Measurements from ENCODE around the gene TMPRSS3.

TMPRSS3 gene

DNA sequence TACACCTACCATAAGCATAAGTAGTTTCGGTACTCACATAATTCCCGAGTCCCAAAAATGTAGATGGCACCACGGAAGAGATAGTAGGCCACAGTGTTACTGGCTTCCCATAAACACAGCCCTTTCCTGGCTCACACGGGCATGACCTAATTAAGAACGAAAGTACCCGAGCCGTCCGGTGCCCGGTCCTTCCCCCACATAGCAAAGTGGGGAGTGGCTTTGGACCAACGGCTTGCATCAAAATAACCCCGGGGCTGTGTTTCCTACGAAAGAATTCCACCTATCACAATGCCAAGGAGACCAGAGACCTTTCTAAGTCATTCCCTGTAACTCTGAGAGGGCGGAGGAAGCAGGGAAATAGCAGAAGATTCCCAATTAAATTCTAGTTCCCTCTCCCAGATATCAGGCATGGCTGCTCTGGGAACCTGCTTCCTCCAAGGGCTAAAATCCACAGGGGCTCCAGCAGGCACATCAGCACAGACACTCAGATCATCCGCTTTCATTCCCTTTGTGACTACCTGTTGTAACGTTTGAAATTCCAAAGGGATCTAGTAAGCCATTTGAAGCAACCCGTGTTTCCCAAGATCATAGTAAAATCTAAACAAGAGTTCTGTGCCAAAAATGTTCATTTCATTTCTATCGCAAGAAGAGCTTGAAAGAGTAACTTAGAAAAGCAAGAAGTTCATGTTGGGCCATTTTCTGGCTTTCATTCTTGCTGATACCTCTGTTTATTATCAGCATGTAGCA lies at the start of gene TMPRSS3:
Gene TMPRSS3, minus strand, starts transcription at position 148 of the 747 bp plus-strand sequence. CDS start 635 bp downstream, outside the sequence.
- no peak for DNase-seq

DNA sequence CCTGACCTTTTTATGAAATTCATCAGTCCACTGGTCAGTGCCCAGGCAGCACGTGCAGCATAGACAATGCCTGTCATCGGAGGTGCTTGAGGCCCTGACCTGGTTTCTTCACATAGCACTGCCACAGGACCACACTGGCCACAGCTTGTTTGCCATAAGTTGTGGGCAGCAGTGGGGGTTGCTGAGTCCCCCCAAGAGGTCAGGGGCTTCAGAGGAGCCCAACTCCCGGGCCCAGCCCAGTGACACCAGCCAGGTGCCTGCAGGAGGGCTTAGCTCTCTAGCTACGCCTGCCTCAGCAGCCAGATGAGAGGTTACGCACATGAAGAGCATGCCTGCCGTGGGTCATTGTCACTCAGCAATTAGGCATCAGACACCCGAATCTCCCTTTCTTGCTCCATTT lies 49.5 kb upstream of the TMPRSS3 start:
- no peak for DNase-seq

DNA sequence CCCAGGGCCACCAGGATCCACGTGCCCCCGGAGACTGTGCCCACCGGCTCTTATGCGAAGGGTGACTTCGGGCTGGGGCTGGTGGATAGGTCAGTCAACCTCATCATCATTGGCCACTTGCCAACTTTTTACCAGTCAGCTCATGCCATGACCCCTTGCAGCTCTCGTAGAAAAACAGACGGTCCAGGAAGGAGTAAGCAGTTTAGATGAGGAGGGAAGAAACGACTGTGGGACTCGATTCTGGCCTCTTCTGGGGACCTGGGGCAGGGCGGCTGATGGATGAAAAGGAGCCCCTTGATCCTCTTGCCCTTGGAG lies 48.9 kb upstream of the TMPRSS3 start:
- no peak for DNase-seq

DNA sequence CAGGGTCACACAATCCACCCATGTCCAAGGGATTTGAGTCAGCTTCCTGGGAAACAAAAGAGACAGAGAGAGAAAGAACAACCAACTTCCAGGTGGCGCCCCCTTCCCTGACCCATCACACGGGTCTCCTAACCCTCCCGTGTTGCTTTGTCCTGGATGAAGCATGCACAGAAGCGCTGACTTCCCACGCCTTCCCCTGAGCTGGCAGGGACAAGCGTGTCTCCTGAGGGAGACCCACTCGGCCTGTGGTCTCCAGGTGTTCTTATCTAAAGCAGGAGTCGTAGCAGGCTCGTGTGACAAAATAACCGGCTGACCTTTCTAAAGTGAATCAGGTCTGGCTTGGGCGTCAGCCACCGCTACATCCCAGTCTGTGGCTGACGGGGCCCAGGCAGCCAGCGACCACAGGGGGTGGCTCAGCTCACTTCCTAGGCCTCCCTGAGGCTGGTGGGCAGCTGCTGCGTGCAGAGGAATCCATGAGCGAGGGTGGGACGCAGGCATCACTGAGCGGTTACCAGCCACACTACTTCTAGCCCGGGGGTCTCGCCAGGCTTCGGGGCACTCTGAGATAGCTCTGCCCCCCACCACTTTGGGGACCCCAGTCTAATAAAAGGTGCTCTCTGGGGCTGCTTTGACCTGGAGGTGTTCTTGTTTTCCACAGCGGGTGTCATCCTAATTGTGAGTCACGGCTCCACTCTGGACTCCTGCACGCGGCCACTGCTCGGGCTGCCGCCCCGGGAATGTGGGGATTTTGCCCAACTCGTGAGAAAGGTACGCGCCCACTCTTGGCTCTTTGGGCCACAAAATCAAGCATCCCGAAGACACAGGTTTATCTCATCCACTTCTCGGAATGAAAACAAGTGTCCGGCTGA lies 48.3 kb upstream of the TMPRSS3 start:
- no peak for DNase-seq

DNA sequence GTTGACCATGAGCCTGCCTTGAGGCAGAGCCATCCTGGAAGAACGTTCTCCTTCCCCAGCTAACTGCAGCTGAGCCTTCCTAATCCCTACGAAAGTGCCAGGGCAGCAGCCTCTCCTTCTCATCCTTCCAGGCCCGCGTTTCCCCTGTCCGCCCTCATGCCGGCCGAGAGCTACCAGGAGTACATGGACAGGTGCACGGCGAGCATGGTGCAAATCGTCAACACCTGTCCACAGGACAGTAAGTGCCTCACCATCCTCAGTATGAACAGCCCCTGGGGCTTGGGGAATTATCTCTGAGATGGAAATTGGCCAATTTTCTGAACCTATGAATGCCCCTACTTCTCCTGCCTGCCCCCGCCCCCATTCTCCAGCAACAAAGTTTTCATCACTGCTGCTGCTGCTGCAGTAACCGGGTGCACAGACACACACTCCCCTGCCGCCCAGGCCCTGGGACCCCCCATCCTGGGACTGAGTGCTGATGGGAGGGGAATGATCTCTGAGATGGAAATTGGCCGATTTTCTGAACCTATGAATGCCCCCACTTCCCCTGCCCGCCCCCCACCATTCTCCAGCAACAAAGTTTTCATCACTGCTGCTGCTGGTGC lies 47.4 kb upstream of the TMPRSS3 start:
- DNase-seq: no peak

DNA sequence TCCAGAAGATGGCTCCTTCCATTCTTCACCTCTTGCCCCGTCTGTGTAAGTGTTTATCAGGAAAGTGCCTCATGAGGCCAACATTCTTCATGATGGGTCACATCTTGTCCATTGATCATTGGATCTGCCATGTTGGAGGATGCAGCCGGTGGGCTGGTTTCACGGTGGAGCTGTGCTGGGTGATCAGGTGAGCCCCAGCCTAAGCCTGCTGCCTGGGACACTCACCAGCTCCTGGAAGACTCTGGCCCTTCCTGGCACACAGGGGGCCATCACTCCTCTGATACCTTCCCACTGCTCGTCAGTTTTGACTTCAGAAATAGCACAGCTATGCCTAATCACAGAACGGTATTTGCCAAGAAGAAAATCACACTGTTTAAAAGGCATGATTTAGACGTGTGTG lies 46.1 kb upstream of the TMPRSS3 start:
- no peak for DNase-seq

DNA sequence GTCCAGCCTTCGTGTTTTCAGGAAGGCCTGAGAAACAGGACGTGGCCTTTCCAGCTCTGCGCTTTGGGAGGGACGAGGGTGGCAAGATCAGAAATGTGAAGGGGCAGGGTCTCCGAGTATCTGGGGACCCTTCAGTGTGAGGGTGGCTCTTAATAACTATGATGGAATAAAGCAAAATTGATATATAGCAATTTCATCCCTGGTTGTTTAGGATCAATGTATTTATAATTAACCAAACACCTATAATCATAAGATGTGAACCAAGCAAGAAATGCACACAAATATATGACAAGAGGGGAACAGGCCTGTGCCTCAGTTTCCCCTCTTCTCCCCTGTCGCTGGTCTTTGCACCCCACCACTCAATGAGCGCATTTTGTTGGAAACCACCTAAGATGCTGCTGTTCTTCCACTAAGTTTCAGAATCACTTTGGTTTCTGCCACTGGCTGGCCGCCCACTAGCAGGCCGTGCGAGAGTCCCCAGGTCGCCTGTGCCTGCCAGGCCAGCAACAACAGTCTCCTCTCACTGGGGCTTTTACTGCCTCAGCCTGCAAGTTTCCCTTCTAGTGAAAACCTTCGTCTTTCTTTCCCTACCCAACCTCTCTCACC lies 44.4 kb upstream of the TMPRSS3 start:
- DNase-seq: no peak

DNA sequence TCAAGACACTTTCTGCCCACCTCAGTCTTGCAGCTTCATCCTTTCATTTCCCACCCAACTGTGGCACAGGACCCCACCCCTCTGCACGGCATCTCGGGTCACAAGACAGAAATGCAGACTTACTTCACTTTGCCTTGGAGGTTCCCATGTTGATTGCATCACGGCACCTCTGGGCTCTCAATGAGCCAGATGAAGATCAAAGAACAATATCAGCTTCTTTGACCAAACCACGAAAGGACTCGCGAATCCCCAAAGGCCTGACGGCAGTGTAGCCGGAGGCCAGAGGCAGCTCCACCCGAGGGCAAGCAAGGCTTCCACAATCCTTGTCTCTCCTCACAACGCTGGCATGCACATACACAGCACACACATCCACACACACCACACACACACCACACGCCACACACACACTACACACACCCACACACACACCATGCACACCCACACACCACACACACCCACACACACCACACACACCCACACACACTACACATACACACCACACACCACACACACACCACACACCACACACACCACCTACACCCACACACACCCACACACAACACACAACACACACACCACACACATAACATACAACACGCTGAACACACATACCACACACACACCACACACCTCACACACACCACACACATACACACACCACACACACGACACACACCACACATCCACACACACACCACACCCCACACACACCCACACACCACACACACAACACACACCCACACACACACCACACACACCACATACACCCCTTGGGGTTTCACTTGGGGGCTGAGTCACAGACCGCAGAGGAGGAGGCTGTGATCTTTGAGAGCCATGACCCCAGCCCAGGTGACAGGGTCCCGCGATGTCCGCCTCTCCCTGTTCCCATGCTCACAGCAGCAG lies 43.7 kb upstream of the TMPRSS3 start:
- no peak for DNase-seq

DNA sequence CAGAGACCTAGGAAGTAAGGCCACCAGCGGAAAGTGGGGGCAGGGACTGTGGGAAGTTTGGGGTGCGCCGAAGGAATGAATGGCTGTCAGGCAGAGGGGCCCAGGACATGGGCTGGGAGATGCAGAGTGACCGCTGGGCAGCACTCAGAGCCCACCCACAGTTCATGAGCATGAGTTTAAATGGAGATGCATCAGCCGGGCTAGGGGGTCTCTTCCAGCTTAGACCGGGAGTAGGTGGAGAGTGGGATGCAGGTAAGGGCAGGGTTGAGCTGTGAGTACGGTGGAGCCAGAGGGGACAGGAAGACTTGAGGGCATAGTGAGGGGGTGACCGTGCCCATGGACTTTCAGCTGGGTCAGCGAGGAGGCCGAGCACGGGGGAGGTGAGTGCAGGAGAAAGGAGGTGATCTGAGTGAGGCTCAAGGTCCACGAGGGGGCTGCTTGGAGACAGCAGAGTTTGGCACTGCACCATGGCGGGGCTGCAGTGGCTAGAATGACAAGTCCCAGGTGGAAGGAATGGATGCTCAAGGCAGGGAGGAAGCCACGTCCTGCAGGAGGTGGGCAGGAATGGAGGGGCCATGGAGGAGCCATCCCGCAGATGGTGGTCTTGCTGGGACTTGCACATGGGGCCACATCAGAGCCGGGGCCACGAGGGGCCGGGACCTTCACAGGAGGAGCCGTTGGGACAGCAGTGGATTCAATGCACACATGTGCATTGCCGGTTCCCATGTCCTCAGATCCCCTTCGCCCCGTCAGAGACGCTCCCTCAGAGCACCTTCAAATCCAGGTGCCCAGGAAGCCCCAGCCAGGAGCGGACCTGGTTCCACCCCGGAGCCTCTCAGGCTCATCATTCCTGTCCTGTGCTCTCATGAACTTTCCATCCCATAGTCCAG lies 42.7 kb upstream of the TMPRSS3 start:
- DNase-seq: no peak

DNA sequence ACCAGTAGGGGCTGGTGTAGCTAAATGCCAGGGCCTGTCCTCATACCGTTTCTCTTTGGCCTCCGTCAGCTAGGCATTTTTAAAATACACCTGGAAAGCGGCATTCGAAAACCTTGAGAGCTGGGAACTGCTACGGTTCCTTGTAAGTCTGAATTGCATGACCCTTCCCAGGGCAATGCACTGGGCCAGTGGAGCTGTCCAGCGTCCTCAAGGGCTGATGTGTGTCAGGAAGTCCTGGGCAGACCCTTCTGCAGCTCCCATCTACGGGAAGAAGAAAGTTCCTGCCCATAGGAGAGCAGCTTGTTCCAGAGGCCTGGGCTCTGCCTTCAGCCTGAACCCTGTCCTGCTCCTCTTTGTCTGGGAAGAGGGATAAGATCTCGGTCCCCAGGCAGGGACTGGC lies 41.9 kb upstream of the TMPRSS3 start:
- no peak for DNase-seq

DNA sequence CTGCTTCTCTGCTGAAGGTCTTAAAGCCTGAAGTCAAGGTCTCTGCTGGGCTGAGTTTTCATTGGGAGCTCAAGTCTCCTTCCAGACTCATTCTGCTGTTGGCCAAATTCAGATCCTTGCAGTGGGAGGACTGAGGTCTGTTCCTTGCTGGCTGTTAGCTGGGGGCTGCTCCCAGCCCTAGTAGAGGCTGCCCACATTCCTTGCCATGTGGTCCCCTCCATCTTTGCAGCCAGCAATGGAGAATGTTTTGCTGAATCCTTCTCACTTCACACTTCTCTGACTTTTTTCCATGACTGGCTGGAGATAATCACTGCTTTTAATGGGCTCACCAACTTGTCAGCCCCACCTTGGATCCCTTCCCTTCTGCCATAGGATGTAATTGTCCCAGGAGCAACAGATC lies 41.1 kb upstream of the TMPRSS3 start:
- no peak for DNase-seq

DNA sequence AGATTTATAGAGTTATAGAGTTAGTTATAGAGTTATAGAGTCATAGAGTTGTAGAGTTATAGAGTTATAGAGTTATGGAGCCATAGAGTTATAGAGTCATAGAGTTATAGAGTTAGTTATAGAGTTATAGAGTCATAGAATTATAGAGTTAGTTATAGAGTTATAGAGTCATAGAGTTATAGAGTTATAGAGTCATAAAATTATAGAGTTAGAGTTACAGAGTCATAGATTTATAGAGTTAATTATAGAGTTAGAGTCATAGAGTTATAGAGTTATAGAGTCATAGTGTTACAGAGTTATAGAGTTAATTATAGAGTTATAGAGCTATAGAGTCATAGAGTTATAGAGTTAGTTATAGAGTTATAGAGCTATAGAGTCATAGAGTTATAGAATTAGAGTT lies 40.0 kb upstream of the TMPRSS3 start:
- no peak for DNase-seq

DNA sequence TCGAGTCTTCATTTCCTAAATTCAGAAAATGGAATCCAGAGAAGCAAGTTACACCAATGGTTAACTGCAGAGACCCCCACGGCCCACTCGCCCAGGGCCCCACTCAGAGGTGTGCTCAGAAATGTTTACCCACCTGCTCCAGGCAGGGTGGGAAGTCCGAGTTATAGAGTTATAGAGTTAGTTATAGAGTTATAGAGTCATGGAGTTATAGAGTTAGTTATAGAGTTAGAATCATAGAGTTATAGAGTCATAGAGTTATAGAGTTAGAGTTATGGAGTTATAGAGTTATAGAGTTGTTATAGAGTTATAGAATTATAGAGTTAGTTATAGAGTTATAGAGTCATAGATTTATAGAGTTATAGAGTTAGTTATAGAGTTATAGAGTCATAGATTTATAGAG lies 39.5 kb upstream of the TMPRSS3 start:
- no peak for DNase-seq

DNA sequence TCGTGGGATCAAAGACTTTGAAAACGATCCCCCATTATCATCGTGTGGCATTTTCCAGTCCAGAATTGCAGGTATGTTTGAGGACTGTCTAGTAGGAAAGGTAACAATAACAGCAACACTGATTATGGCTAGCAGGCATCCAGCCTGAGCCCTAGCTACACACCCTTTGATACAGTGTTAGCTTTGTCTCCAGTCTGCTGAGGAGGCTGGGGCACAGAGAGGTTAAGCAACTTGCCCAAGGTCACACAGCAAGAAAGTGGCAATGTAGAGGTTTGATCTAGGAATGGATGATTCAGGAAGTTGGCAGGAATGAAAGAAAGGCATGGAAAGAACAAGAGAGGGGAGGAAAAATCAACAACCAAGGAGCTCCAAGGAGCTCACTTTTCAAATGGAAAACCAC lies 39.0 kb upstream of the TMPRSS3 start:
- DNase-seq: no peak

DNA sequence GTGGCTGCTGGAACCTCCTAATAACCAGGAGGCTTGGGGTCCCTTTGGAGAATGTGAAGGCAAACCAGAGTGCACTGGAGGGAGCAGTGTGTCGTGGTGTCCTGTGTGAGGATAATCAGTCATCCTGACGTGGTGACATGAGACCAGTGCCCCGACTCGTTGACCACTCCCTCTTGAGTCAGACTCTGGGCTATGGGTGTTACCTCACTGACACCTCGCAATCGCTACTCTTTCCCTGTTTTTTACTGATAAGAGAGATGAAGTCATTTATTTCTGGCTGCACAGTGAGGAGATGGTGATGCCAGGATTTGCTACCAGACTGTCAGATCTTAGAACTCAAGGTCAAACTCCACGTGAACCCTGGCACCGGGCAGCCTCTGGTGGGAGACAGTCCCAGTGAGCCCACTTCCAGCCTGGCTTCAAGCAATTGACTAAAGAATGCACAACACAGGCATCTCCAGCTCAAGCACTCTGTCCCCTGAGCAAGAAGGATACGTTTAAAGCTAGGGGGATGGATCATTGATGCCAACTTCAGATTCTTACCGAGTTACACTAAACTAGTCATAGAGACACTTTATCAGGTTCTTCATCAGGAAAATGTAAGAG lies 38.2 kb upstream of the TMPRSS3 start:
- no peak for DNase-seq

DNA sequence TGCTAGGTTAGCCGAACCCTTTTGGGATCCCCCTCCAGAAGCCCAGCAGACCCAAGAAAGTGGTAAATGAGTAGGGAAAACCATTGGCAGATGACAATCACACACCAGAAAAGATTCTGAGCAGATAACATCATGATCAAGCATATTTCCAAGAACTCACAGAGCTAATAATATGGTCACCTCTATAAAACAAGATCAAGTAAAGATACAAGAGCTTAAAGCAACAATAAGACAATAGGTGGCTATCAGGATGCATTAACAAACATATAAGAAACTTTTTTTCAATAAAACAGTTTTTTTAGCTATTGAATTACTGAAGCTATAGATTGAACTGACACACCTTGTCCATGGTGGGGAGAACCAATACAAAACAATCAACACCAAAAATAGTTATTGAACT lies 36.8 kb upstream of the TMPRSS3 start:
- no peak for DNase-seq

DNA sequence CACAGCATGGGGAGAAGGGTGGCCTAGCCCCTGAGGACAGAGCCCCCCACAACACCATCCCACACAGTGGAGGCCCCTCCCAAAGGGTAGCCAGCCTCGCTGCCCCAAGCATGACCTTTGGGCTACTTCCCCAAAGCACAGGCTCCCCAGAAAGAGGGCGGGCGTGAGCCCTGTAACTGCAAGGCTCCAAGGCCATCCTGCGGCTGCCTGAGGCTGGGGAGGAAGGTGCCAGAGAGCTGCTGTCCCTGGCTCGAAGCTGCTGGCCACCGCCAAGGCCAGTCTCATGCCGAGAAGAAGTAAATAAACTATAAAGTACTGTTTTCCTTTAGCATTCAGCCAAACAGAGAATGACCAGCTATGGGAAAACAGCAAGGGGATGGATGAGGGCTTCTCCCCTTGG lies 35.3 kb upstream of the TMPRSS3 start:
- no peak for DNase-seq

DNA sequence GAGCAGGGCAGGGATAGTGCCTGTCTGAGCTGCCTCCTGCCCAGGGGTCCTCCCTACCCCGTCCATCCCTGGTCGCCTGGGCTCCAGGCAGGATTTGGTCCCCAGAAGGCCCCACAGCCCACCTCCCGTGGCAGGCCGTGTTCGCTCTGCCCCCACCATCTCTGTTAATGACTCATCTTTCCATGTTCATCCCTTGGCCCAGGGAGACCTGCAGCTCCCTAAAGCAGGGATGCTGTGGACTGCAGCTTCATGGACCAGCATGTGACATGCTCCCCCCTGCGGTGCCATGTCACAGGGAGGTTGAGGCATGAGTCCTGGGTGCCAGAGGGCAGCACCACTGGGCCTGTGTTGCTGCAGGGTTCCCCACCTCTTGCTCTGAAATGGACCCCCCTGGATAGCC lies 34.7 kb upstream of the TMPRSS3 start:
- DNase-seq: no peak

DNA sequence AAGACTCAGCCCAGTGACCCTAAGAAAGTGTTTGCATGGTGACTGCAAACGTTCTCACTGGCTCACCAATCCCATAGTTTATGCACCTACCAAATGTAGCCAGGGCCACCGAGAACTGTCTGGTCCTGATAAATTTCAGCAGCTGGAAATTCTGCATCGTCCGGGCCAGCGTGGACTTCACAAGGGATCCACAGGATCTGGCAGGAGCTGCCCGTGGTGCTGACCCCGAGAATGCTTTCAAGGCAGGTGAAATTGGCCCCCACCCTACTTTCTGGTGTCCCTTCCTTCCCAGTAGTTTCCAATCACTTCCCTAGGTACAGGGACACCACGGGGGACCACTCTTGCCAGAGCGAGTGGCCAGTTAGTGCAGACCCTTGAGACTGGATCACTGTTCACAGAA lies 34.0 kb upstream of the TMPRSS3 start:
- DNase-seq: no peak

DNA sequence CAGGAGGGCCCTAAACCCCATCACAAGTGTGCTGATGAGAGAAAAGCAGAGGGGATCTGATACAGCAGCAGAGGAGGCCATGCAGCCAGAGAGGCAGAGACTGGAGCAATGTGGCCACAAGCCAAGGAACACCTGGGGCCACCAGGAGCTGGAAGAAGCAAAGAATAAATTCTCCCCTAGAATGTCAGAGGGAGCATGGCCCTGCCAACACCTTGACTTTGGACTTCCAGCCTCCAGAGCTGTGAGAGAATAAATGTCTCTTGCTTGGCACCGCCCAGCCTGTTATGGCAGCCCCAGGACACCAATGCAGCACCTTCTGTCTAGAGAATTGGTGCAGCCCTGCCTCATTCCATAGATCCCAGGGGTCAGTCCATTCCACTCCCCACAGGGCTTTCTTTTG lies 33.2 kb upstream of the TMPRSS3 start:
- DNase-seq: no peak

DNA sequence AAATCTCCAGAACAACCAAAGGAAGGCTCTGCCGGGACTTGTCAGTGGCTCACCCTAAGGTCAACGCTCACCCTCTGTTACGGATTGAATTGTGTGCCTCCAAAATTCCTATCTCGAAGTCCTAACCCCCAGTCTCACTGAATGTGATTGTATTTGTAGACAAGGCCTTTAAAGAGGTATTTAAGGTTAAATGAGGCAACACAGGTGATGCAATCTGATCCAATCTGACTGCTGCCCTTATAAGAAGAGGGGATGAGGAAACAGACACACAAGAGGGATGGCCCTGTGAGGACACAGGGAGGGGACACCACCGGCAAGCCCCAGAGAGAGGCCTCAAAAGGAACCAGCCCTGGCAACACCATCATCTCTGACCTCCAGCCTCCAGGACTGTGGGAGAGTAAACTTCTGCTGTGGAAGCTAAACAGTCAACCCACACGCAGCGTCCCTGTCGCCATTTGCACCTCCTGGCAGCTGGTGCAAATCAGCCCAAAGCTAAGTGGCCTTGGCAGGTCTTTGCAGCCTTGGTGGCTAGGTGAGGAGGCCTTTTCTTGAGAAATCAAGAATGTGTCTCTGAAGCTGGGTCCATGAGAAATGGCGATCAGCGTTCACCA lies 32.1 kb upstream of the TMPRSS3 start:
- no peak for DNase-seq

Data from cortex of kidney (tissue), 1 donor.